Heart left ventricle (tissue), 13 donors: ENCODE results near the gene AGTRAP.

Source experiments
- CTCF ChIP-seq, 12 donors: fragments of 200-600 bp; sonication (generic) in 4 of 12; IDR thresholded peaks; one replicate each; pipeline versions ENCODE4 v1.5.0 to v1.8.0; 2018 to 2022; ENCODE audit warnings: antibody characterized with exemption in 12 of 12, mild to moderate bottlenecking in 5 of 12
- POLR2A ChIP-seq, 2 donors: fragments of 450-650 bp; IDR thresholded peaks; one replicate each; pipeline ENCODE4 v1.6.1; 2017; ENCODE audit warnings: antibody characterized with exemption in 2 of 2, mild to moderate bottlenecking in 2 of 2, moderate library complexity in 2 of 2
- donor health status: ischemic (EF 13 %, LVEDD 7.1; RV severe dilation, severe dysfunction).
- donor health status: DM: no; HTN: yes; CAD: no.
- donor health status: DM: no; HTN: no; CAD: no.
- donor health status: ischemic (EF 25% LVEDD 6.9; RV normal size, moderate dysfunction).
- donor health status: ischemic (EF 25% LVEDD 5.7; RV mildly dilated, moderate dysfunction).
- donor health status: ischemic (EF 35%, LVEDD 5.7; RV mildly dilated, moderate dysfunction).
- donor health status: nonischemic (EF 11% LVEDD 7.7; RV severe dilation, severe dysfunction).
- donor health status: DM: yes; HTN: yes; CAD: no.
- donor health status: PGD.
- donor health status: ischemic (EF 29% LVEDD 5.4; RV normal size, mild dysfunction).
- donor health status: nonischemic (EF 23%, LVEDD 6.1; RV moderate dilation, normal function).

- TF ChIP-seq CTCF (IDR thresholded peaks at IDR 0.05), result no peak
- no peak for TF ChIP-seq POLR2A (IDR thresholded peaks at IDR 0.05)
These were observed 32.2 kb downstream of the AGTRAP start for GRCh38 chr1:11767922-11768704.
